Stomach (tissue), 4 donors: ENCODE results near the gene DNASE2.

ENCODE experiments used
- CTCF ChIP-seq, 7 experiments: fragments of 450-650 bp in 4 of 7; fragments of 200-600 bp in 3 of 7; sonication (generic) in 3 of 7; IDR thresholded peaks; one replicate each; pipeline ENCODE4 v1.5.1; 2016 to 2019; ENCODE audit warnings: antibody characterized with exemption in 7 of 7, control low read depth in 2 of 7, mild to moderate bottlenecking in 1 of 7
- EP300 ChIP-seq: sonication (generic); formaldehyde crosslinking; IDR thresholded peaks from one replicate; pipeline ENCODE4 v1.6.1; 2017; ENCODE audit warnings: antibody characterized with exemption
- POLR2A ChIP-seq, 4 donors: fragments of 450-650 bp; IDR thresholded peaks; one replicate each; pipeline ENCODE4 v1.6.1; 2016; ENCODE audit warnings: antibody characterized with exemption in 4 of 4, control low read depth in 2 of 4, mild to moderate bottlenecking in 1 of 4, moderate library complexity in 1 of 4
- POLR2AphosphoS5 ChIP-seq, 3 donors: sonication (generic); formaldehyde crosslinking; IDR thresholded peaks; one replicate each; pipeline ENCODE4 v1.6.1; 2016; ENCODE audit warnings: antibody characterized with exemption in 3 of 3

- TF ChIP-seq POLR2AphosphoS5 (IDR thresholded peaks at IDR 0.05) (no peak), CTCF (IDR thresholded peaks at IDR 0.05) (no peak), POLR2A (IDR thresholded peaks at IDR 0.05) (no peak), EP300 (no peak)
Observed at GRCh38 chr19:12930002-12930645, 48.9 kb upstream of the DNASE2 start.
